H9 (cell line): ENCODE data around the gene SMCHD1. TPM values are rescaled to one million over a fixed set of nuclear protein-coding genes. Genes with fewer than 3 reads are reported as not detected.

Experiments
- DNase-seq: peaks from one replicate; pipeline ENCODE4 v3.0.0-alpha.2; 2017
- H2AFZ ChIP-seq: one replicate; pipeline ENCODE4 v1.6.1; 2013; ENCODE audit warnings: mild to moderate bottlenecking, low read length, control low read depth, moderate library complexity
- H2AK5ac ChIP-seq: 2 replicates; pipeline ENCODE4 v1.6.1; 2013; ENCODE audit warnings: low read length, control low read depth, mixed read lengths; ENCODE audit not compliant: insufficient read length
- H2BK120ac ChIP-seq: one replicate; pipeline ENCODE4 v1.6.1; 2013; ENCODE audit warnings: low read depth, mild to moderate bottlenecking, low read length, control low read depth, inconsistent platforms; ENCODE audit not compliant: poor library complexity, severe bottlenecking
- H2BK12ac ChIP-seq: 2 replicates; pipeline ENCODE4 v1.6.1; 2013; ENCODE audit warnings: low read length, control low read depth, mixed read lengths, low read depth; ENCODE audit not compliant: insufficient read length
- H2BK15ac ChIP-seq: 2 replicates; pipeline ENCODE4 v1.6.1; 2013; ENCODE audit warnings: low read depth, low read length, control low read depth
- H2BK20ac ChIP-seq: one replicate; pipeline ENCODE4 v1.6.1; 2013; ENCODE audit warnings: low read depth, mild to moderate bottlenecking, low read length, control low read depth, inconsistent platforms; ENCODE audit not compliant: poor library complexity, severe bottlenecking
- H2BK5ac ChIP-seq: 2 replicates; pipeline ENCODE4 v1.6.1; 2013; ENCODE audit warnings: low read length, control low read depth, mixed read lengths; ENCODE audit not compliant: insufficient read length
- H3K14ac ChIP-seq: 2 replicates; pipeline ENCODE4 v1.6.1; 2013; ENCODE audit warnings: low read length, control low read depth; ENCODE audit not compliant: insufficient read depth
- H3K18ac ChIP-seq: 2 replicates; pipeline ENCODE4 v1.6.1; 2013; ENCODE audit warnings: low read depth, mild to moderate bottlenecking, mixed read lengths, low read length, control low read depth; ENCODE audit not compliant: insufficient read length
- H3K23ac ChIP-seq: 2 replicates; pipeline ENCODE4 v1.6.1; 2013; ENCODE audit warnings: low read length, control low read depth, mixed read lengths, low read depth; ENCODE audit not compliant: insufficient read length
- H3K23me2 ChIP-seq: 2 replicates; pipeline ENCODE4 v1.6.1; 2013; ENCODE audit warnings: low read depth, mild to moderate bottlenecking, mixed read lengths, low read length, control low read depth; ENCODE audit not compliant: insufficient read length, poor library complexity, severe bottlenecking
- H3K27ac ChIP-seq: 2 replicates; pipeline ENCODE4 v1.5.1; 2013; ENCODE audit warnings: low read length, control low read depth, mixed read lengths, low read depth; ENCODE audit not compliant: insufficient read length
- H3K27me3 ChIP-seq: 2 replicates; pipeline ENCODE4 v1.6.1; 2013; ENCODE audit warnings: low read length, control low read depth, inconsistent platforms; ENCODE audit not compliant: insufficient read depth
- H3K4ac ChIP-seq: 2 replicates; pipeline ENCODE4 v1.6.1; 2013; ENCODE audit warnings: low read depth, mild to moderate bottlenecking, control low read depth, inconsistent platforms, low read length, moderate library complexity
- H3K4me1 ChIP-seq: 2 replicates; pipeline ENCODE4 v1.6.1; 2013; ENCODE audit warnings: low read length, control low read depth, inconsistent platforms; ENCODE audit not compliant: insufficient read depth
- H3K4me2 ChIP-seq: 2 replicates; pipeline ENCODE4 v1.6.1; 2013; ENCODE audit warnings: low read length, control low read depth, mixed read lengths; ENCODE audit not compliant: insufficient read length, insufficient read depth
- H3K56ac ChIP-seq: 2 replicates; pipeline ENCODE4 v1.6.1; 2013; ENCODE audit warnings: low read depth, mild to moderate bottlenecking, mixed read lengths, low read length, control low read depth; ENCODE audit not compliant: insufficient read length
- H3K79me1 ChIP-seq: 2 replicates; pipeline ENCODE4 v1.6.1; 2013; ENCODE audit warnings: low read depth, mild to moderate bottlenecking, moderate library complexity, low read length, control low read depth, inconsistent platforms; ENCODE audit not compliant: insufficient read depth, poor library complexity, severe bottlenecking
- H3K79me2 ChIP-seq: 2 replicates; pipeline ENCODE4 v1.6.1; 2013; ENCODE audit warnings: low read length, control low read depth, inconsistent platforms; ENCODE audit not compliant: insufficient read depth
- H3K9ac ChIP-seq: 2 replicates; pipeline ENCODE4 v1.6.1; 2013; ENCODE audit warnings: low read length, control low read depth, mixed read lengths; ENCODE audit not compliant: insufficient read length; ENCODE audit errors: extremely low read depth
- H3K9me3 ChIP-seq: one replicate; pipeline ENCODE4 v1.6.1; 2013; ENCODE audit warnings: low read depth, low read length, inconsistent platforms; ENCODE audit not compliant: control insufficient read depth
- H3T11ph ChIP-seq: one replicate; pipeline ENCODE4 v1.6.1; 2013; ENCODE audit warnings: mild to moderate bottlenecking, low read length, control low read depth, inconsistent platforms
- H4K20me1 ChIP-seq: one replicate; pipeline ENCODE4 v1.6.1; 2013; ENCODE audit not compliant: control insufficient read depth, insufficient read length, insufficient read depth
- H4K5ac ChIP-seq: 2 replicates; pipeline ENCODE4 v1.6.1; 2013; ENCODE audit warnings: low read depth, mild to moderate bottlenecking, mixed read lengths, low read length, control low read depth; ENCODE audit not compliant: insufficient read length
- H4K8ac ChIP-seq: replicated peaks from 2 replicates; pipeline ENCODE4 v1.6.1; 2013; ENCODE audit warnings: low read length, control low read depth, mixed read lengths, low read depth; ENCODE audit not compliant: insufficient read length
- H4K91ac ChIP-seq: 2 replicates; pipeline ENCODE4 v1.6.1; 2013; ENCODE audit warnings: low read depth, mild to moderate bottlenecking, moderate library complexity, mixed read lengths, low read length, control low read depth; ENCODE audit not compliant: insufficient read length
- H3K27ac Mint-ChIP-seq, 3 experiments: 2 replicates in 2 of 3; 3 replicates in 1 of 3; pipeline ENCODE4 v1.8.0; 2020 to 2021; ENCODE audit warnings: mixed read lengths in 3 of 3, mild to moderate bottlenecking in 1 of 3, moderate library complexity in 1 of 3
- H3K27me3 Mint-ChIP-seq: 2 replicates; pipeline ENCODE4 v1.8.0; 2021; ENCODE audit warnings: low read depth, mild to moderate bottlenecking, moderate library complexity, mixed read lengths
- H3K36me3 Mint-ChIP-seq, 3 experiments: 2 replicates in 2 of 3; 3 replicates in 1 of 3; pipeline ENCODE4 v1.8.0; 2020 to 2021; ENCODE audit warnings: low read depth in 3 of 3, mixed read lengths in 3 of 3; ENCODE audit not compliant: insufficient read depth in 1 of 3
- H3K4me1 Mint-ChIP-seq, 2 experiments: 2 replicates each; pipeline ENCODE4 v1.8.0; 2020; ENCODE audit warnings: mixed read lengths in 2 of 2
- H3K4me3 Mint-ChIP-seq, 2 experiments: 2 replicates in 1 of 2; 3 replicates in 1 of 2; pipeline ENCODE4 v1.8.0; 2020 to 2021; ENCODE audit warnings: mild to moderate bottlenecking in 2 of 2, mixed read lengths in 2 of 2, moderate library complexity in 1 of 2
- H3K9me3 Mint-ChIP-seq, 2 experiments: 2 replicates in 1 of 2; 3 replicates in 1 of 2; pipeline ENCODE4 v1.8.0; 2020; ENCODE audit warnings: mild to moderate bottlenecking in 2 of 2, mixed read lengths in 2 of 2, moderate library complexity in 1 of 2
- WGBS: extraction: QIAGEN DNeasy Blood & Tissue Kit; methylation state at CpG from one replicate; pipeline ENCODE4 v1.1.7; 2013; ENCODE audit warnings: missing lambda C conversion rate, low lambda C conversion rate, mixed read lengths; ENCODE audit not compliant: insufficient read length; ENCODE audit errors: extremely low coverage; 5-methylcytosine and 5-hydroxymethylcytosine counted together
- total RNA-seq: library from RNA; stranded (reverse); gene quantifications from 2 replicates; pipeline ENCODE4 v1.2.1, GENCODE V29; 2021
- TF ChIP-seq, protein P1 (sequence below): fragments of 200-600 bp; sonication (generic); conservative IDR thresholded peaks from 3 replicates; pipeline ENCODE4 v1.8.0; 2021; ENCODE audit warnings: antibody characterized with exemption, mild to moderate bottlenecking

SMCHD1 gene
- total RNA-seq, 1 experiment from 2014 or later, result 53.5 TPM

DNA sequence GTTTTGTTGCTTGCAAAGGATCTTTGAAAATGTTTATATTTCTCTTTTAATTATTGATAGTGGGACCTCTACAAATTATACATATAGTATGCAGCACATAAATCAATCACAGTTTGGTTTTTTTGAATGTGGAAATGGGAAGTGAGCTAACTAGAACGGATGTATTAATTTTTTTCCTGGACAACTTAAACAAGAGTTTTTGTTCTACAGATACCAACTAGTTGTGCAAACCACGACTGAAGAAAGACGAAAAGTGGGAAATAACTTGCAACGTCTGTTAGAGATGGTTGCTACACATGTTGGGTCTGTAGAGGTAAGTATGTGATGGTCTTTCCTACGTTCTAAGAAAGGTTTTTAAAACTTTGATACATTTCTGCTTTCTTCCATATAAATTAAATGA lies 45.0 kb upstream of the SMCHD1 start:
- no peak overlapping the region for H2AFZ ChIP-seq
- no peak overlapping the region for H4K8ac ChIP-seq
- no peak overlapping the region for H3K23ac ChIP-seq
- H3K27ac ChIP-seq, result no peak overlapping the region
- no peak overlapping the region for H2BK12ac ChIP-seq
- H3K4me2 ChIP-seq, result no peak overlapping the region
- no CpG with 5 or more reads among the region's 5 CpGs for WGBS
- Mint-ChIP-seq H3K9me3 (no peaks in the 10 kb centered on the region), H3K4me1 (no peaks in the 10 kb centered on the region), H3K4me3 (no peak overlapping the region), H3K27ac (no peak overlapping the region), H3K36me3 (peaks cover 29 to 73% (median 68%) of the 10 kb centered on the region in 3 experiments; a peak in 6 of 7 replicates), H3K27me3 (no peaks in the 10 kb centered on the region)
- no peak overlapping the region for H2AK5ac ChIP-seq
- H3K14ac ChIP-seq, result no peak overlapping the region
- no peak overlapping the region for H4K5ac ChIP-seq
- no peak overlapping the region for H2BK20ac ChIP-seq
- no peaks in the 10 kb centered on the region for H3K9me3 ChIP-seq
- no peaks in the 10 kb centered on the region for H3K79me1 ChIP-seq
- H3T11ph ChIP-seq, result no peak overlapping the region
- no peak overlapping the region for H3K56ac ChIP-seq
- TF ChIP-seq, protein P1, sequence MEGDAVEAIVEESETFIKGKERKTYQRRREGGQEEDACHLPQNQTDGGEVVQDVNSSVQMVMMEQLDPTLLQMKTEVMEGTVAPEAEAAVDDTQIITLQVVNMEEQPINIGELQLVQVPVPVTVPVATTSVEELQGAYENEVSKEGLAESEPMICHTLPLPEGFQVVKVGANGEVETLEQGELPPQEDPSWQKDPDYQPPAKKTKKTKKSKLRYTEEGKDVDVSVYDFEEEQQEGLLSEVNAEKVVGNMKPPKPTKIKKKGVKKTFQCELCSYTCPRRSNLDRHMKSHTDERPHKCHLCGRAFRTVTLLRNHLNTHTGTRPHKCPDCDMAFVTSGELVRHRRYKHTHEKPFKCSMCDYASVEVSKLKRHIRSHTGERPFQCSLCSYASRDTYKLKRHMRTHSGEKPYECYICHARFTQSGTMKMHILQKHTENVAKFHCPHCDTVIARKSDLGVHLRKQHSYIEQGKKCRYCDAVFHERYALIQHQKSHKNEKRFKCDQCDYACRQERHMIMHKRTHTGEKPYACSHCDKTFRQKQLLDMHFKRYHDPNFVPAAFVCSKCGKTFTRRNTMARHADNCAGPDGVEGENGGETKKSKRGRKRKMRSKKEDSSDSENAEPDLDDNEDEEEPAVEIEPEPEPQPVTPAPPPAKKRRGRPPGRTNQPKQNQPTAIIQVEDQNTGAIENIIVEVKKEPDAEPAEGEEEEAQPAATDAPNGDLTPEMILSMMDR, result no peak
- H4K20me1 ChIP-seq, result no peaks in the 10 kb centered on the region
- no peak overlapping the region for H3K4ac ChIP-seq
- no peak overlapping the region for H3K18ac ChIP-seq
- H3K4me1 ChIP-seq, result no peaks in the 10 kb centered on the region
- no peak overlapping the region for H3K9ac ChIP-seq
- H4K91ac ChIP-seq, result no peak overlapping the region
- no peaks in the 10 kb centered on the region for H3K27me3 ChIP-seq
- H2BK15ac ChIP-seq, result no peak overlapping the region
- no peaks in the 10 kb centered on the region for H3K23me2 ChIP-seq
- H2BK120ac ChIP-seq, result no peak overlapping the region
- H2BK5ac ChIP-seq, result no peak overlapping the region
- no peak for DNase-seq
- no peaks in the 10 kb centered on the region for H3K79me2 ChIP-seq
